ENCODE data around the gene SH2D6.

- TF ChIP-seq POLR2A (IDR thresholded peaks at IDR 0.05) = no peak
- TF ChIP-seq CTCF (IDR thresholded peaks at IDR 0.05) = no peak
Observed at GRCh38 chr2:85410584-85411404, 7.7 kb upstream of the SH2D6 start.

All from heart left ventricle (tissue), 13 donors.